ENCODE results near the gene ADA. TPM values are rescaled to one million over a fixed set of nuclear protein-coding genes. Genes with fewer than 3 reads are reported as not detected.

ADA gene
- polyA plus RNA-seq, 1 donor from 2014 or later = 0.56 TPM

- Histone ChIP-seq H2AFZ (ENCODE audit: low read depth, low read length) (no peak overlapping the region), H3K9me2 (ENCODE audit: insufficient read depth, low read length) (no peaks in the 10 kb centered on the region), H3K36me3 (ENCODE audit: insufficient read depth, low read length) (no peaks in the 10 kb centered on the region), H3K79me2 (replicated peaks; ENCODE audit: insufficient read depth, low read length) (no peaks in the 10 kb centered on the region), H3F3A (ENCODE audit: insufficient read depth, low read length, poor library complexity, severe bottlenecking) (no peaks in the 10 kb centered on the region), H3K27me3 (ENCODE audit: insufficient read depth, low read depth, low read length) (no peaks in the 10 kb centered on the region), H3K9ac (ENCODE audit: low read length) (no peak overlapping the region), H3K9me3 (ENCODE audit: low read length) (no peaks in the 10 kb centered on the region), H3K4me2 (ENCODE audit: low read length) (no peak overlapping the region), H3K4me3 (ENCODE audit: low read length) (no peak overlapping the region), H4K20me1 (ENCODE audit: insufficient read depth) (no peaks in the 10 kb centered on the region), H3K27ac (ENCODE audit: low read length) (no peak overlapping the region)
- no peak for TF ChIP-seq TAF1 (IDR thresholded peaks at IDR 0.05; ENCODE audit: low read depth)
Measured at GRCh38 chr20:44603327-44603726, 48.2 kb downstream of the ADA start.

GRCh38 chr20:44601801-44602204 lies 49.7 kb downstream of the ADA start:
- Histone ChIP-seq H2AFZ (ENCODE audit: low read depth, low read length) (no peak overlapping the region), H3K9ac (ENCODE audit: low read length) (no peak overlapping the region), H3K4me3 (ENCODE audit: low read length) (no peak overlapping the region), H3K4me2 (ENCODE audit: low read length) (no peak overlapping the region), H3K9me3 (ENCODE audit: low read length) (no peaks in the 10 kb centered on the region), H3K9me2 (ENCODE audit: insufficient read depth, low read length) (no peaks in the 10 kb centered on the region), H3K27ac (ENCODE audit: low read length) (no peak overlapping the region), H3K36me3 (ENCODE audit: insufficient read depth, low read length) (no peaks in the 10 kb centered on the region), H3K79me2 (replicated peaks; ENCODE audit: insufficient read depth, low read length) (no peaks in the 10 kb centered on the region), H3K27me3 (ENCODE audit: insufficient read depth, low read depth, low read length) (no peaks in the 10 kb centered on the region), H4K20me1 (ENCODE audit: insufficient read depth) (no peaks in the 10 kb centered on the region), H3F3A (ENCODE audit: insufficient read depth, low read length, poor library complexity, severe bottlenecking) (no peaks in the 10 kb centered on the region)
- TF ChIP-seq POLR2AphosphoS5 (IDR thresholded peaks at IDR 0.05) (no peak), SMC3 (conservative IDR thresholded peaks at IDR 0.05; ENCODE audit: poor library complexity) (no peak), TAF1 (IDR thresholded peaks at IDR 0.05; ENCODE audit: low read depth) (no peak)
- TF ChIP-seq, protein P1, sequence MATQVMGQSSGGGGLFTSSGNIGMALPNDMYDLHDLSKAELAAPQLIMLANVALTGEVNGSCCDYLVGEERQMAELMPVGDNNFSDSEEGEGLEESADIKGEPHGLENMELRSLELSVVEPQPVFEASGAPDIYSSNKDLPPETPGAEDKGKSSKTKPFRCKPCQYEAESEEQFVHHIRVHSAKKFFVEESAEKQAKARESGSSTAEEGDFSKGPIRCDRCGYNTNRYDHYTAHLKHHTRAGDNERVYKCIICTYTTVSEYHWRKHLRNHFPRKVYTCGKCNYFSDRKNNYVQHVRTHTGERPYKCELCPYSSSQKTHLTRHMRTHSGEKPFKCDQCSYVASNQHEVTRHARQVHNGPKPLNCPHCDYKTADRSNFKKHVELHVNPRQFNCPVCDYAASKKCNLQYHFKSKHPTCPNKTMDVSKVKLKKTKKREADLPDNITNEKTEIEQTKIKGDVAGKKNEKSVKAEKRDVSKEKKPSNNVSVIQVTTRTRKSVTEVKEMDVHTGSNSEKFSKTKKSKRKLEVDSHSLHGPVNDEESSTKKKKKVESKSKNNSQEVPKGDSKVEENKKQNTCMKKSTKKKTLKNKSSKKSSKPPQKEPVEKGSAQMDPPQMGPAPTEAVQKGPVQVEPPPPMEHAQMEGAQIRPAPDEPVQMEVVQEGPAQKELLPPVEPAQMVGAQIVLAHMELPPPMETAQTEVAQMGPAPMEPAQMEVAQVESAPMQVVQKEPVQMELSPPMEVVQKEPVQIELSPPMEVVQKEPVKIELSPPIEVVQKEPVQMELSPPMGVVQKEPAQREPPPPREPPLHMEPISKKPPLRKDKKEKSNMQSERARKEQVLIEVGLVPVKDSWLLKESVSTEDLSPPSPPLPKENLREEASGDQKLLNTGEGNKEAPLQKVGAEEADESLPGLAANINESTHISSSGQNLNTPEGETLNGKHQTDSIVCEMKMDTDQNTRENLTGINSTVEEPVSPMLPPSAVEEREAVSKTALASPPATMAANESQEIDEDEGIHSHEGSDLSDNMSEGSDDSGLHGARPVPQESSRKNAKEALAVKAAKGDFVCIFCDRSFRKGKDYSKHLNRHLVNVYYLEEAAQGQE (IDR thresholded peaks at IDR 0.05; ENCODE audit: borderline replicate concordance) = no peak
- TF ChIP-seq, protein P2, sequence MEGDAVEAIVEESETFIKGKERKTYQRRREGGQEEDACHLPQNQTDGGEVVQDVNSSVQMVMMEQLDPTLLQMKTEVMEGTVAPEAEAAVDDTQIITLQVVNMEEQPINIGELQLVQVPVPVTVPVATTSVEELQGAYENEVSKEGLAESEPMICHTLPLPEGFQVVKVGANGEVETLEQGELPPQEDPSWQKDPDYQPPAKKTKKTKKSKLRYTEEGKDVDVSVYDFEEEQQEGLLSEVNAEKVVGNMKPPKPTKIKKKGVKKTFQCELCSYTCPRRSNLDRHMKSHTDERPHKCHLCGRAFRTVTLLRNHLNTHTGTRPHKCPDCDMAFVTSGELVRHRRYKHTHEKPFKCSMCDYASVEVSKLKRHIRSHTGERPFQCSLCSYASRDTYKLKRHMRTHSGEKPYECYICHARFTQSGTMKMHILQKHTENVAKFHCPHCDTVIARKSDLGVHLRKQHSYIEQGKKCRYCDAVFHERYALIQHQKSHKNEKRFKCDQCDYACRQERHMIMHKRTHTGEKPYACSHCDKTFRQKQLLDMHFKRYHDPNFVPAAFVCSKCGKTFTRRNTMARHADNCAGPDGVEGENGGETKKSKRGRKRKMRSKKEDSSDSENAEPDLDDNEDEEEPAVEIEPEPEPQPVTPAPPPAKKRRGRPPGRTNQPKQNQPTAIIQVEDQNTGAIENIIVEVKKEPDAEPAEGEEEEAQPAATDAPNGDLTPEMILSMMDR (IDR thresholded peaks at IDR 0.05; ENCODE audit: poor library complexity, severe bottlenecking) = no peak

GRCh38 chr20:44601236-44601671 lies 50.2 kb downstream of the ADA start:
- Histone ChIP-seq H3K36me3 (ENCODE audit: insufficient read depth, low read length) (no peaks in the 10 kb centered on the region), H3K27me3 (ENCODE audit: insufficient read depth, low read depth, low read length) (no peaks in the 10 kb centered on the region), H3K9me2 (ENCODE audit: insufficient read depth, low read length) (no peaks in the 10 kb centered on the region), H3K79me2 (replicated peaks; ENCODE audit: insufficient read depth, low read length) (no peaks in the 10 kb centered on the region), H2AFZ (ENCODE audit: low read depth, low read length) (no peak overlapping the region), H3K9ac (ENCODE audit: low read length) (no peak overlapping the region), H4K20me1 (ENCODE audit: insufficient read depth) (no peaks in the 10 kb centered on the region), H3K27ac (ENCODE audit: low read length) (no peak overlapping the region), H3K9me3 (ENCODE audit: low read length) (no peaks in the 10 kb centered on the region), H3F3A (ENCODE audit: insufficient read depth, low read length, poor library complexity, severe bottlenecking) (no peaks in the 10 kb centered on the region), H3K4me2 (ENCODE audit: low read length) (no peak overlapping the region), H3K4me3 (ENCODE audit: low read length) (no peak overlapping the region)
- TF ChIP-seq EZH2 (IDR thresholded peaks at IDR 0.05; ENCODE audit: borderline replicate concordance, insufficient read depth, low read length, poor library complexity, severe bottlenecking) = no peak
- TF ChIP-seq, protein P2 (IDR thresholded peaks at IDR 0.05; ENCODE audit: poor library complexity, severe bottlenecking) = no peak
- TF ChIP-seq RAD21 (conservative IDR thresholded peaks at IDR 0.05) = no peak
- no peak for TF ChIP-seq EP300 (conservative IDR thresholded peaks at IDR 0.05; ENCODE audit: poor library complexity, severe bottlenecking)
- TF ChIP-seq POLR2AphosphoS5 (IDR thresholded peaks at IDR 0.05) = no peak
- no peak for TF ChIP-seq SMC3 (conservative IDR thresholded peaks at IDR 0.05; ENCODE audit: poor library complexity)
- TF ChIP-seq TAF1 (IDR thresholded peaks at IDR 0.05; ENCODE audit: low read depth) = no peak
- TF ChIP-seq MXI1 (conservative IDR thresholded peaks at IDR 0.05; ENCODE audit: poor library complexity, severe bottlenecking) = no peak
- TF ChIP-seq, protein P1 (IDR thresholded peaks at IDR 0.05; ENCODE audit: borderline replicate concordance) = no peak

Measured in neural cell (in vitro differentiated cells).